ENCODE results near the gene PLXNA2.

- TF ChIP-seq OSR1 (CRISPR knock-in tag; IDR thresholded peaks at IDR 0.05): no peak
- no peak for TF ChIP-seq CSRNP3 (CRISPR knock-in tag; IDR thresholded peaks at IDR 0.05)
- no peak for TF ChIP-seq TCF4 (CRISPR knock-in tag; IDR thresholded peaks at IDR 0.05; ENCODE audit: borderline replicate concordance)
- no peak for TF ChIP-seq TOX (CRISPR knock-in tag; IDR thresholded peaks at IDR 0.05; ENCODE audit: borderline replicate concordance)
- TF ChIP-seq, protein P1, sequence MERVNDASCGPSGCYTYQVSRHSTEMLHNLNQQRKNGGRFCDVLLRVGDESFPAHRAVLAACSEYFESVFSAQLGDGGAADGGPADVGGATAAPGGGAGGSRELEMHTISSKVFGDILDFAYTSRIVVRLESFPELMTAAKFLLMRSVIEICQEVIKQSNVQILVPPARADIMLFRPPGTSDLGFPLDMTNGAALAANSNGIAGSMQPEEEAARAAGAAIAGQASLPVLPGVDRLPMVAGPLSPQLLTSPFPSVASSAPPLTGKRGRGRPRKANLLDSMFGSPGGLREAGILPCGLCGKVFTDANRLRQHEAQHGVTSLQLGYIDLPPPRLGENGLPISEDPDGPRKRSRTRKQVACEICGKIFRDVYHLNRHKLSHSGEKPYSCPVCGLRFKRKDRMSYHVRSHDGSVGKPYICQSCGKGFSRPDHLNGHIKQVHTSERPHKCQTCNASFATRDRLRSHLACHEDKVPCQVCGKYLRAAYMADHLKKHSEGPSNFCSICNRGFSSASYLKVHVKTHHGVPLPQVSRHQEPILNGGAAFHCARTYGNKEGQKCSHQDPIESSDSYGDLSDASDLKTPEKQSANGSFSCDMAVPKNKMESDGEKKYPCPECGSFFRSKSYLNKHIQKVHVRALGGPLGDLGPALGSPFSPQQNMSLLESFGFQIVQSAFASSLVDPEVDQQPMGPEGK (CRISPR knock-in tag; IDR thresholded peaks at IDR 0.05; ENCODE audit: borderline replicate concordance): no peak
These were observed 185.4 kb downstream of the PLXNA2 start for GRCh38 chr1:208058756-208059155.
